ENCODE measurements around the gene MKI67. TPM values are rescaled to one million over a fixed set of nuclear protein-coding genes. Genes with fewer than 3 reads are reported as not detected.

The MKI67 gene
- total RNA-seq, 2 donors from 2014 or later, result 2.0 to 2.9 TPM

- 93% methylated on average over 9 of the region's 9 CpGs for WGBS
- no peaks in the 10 kb centered on the region for H3K27me3 ChIP-seq (replicated peaks; ENCODE audit: insufficient read depth)
- no peaks in the 10 kb centered on the region for H3K9me3 ChIP-seq
- DNase-seq (ENCODE audit: low spot score), result no peak
- H3K27ac ChIP-seq, result no peak overlapping the region
- intact Hi-C loops (cut with DNase I), result no loop called here
- H3K4me3 ChIP-seq, result no peak overlapping the region
- H3K4me1 ChIP-seq (replicated peaks), result no peaks in the 10 kb centered on the region
- TF ChIP-seq, protein P1, sequence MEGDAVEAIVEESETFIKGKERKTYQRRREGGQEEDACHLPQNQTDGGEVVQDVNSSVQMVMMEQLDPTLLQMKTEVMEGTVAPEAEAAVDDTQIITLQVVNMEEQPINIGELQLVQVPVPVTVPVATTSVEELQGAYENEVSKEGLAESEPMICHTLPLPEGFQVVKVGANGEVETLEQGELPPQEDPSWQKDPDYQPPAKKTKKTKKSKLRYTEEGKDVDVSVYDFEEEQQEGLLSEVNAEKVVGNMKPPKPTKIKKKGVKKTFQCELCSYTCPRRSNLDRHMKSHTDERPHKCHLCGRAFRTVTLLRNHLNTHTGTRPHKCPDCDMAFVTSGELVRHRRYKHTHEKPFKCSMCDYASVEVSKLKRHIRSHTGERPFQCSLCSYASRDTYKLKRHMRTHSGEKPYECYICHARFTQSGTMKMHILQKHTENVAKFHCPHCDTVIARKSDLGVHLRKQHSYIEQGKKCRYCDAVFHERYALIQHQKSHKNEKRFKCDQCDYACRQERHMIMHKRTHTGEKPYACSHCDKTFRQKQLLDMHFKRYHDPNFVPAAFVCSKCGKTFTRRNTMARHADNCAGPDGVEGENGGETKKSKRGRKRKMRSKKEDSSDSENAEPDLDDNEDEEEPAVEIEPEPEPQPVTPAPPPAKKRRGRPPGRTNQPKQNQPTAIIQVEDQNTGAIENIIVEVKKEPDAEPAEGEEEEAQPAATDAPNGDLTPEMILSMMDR (IDR thresholded peaks at IDR 0.05), result no peak
- TF ChIP-seq POLR2A (IDR thresholded peaks at IDR 0.05) (no peak), POLR2AphosphoS5 (IDR thresholded peaks at IDR 0.05) (no peak)
- H3K36me3 ChIP-seq, result no peaks in the 10 kb centered on the region
Observed at GRCh38 chr10:128058106-128058749, 68.0 kb downstream of the MKI67 start.

GRCh38 chr10:128056303-128057050 lies 69.7 kb downstream of the MKI67 start:
- intact Hi-C loops (cut with DNase I), result no loop called here
- 90% methylated on average over 16 of the region's 17 CpGs for WGBS
- H3K4me3 ChIP-seq, result no peak overlapping the region
- H3K27ac ChIP-seq, result no peak overlapping the region
- H3K4me1 ChIP-seq (replicated peaks), result no peaks in the 10 kb centered on the region
- no peaks in the 10 kb centered on the region for H3K9me3 ChIP-seq
- no peak for TF ChIP-seq POLR2AphosphoS5 (IDR thresholded peaks at IDR 0.05)
- TF ChIP-seq, protein P1 (IDR thresholded peaks at IDR 0.05), result no peak
- TF ChIP-seq POLR2A (IDR thresholded peaks at IDR 0.05), result no peak
- no peaks in the 10 kb centered on the region for H3K36me3 ChIP-seq
- no peak for DNase-seq (ENCODE audit: low spot score)
- H3K27me3 ChIP-seq (replicated peaks; ENCODE audit: insufficient read depth), result no peaks in the 10 kb centered on the region

- WGBS, result 97% methylated on average over 25 of the region's 25 CpGs
- Histone ChIP-seq H3K36me3 (no peaks in the 10 kb centered on the region), H3K9me3 (no peaks in the 10 kb centered on the region), H3K27me3 (replicated peaks; ENCODE audit: insufficient read depth) (no peaks in the 10 kb centered on the region), H3K4me1 (replicated peaks) (no peaks in the 10 kb centered on the region), H3K4me3 (no peak overlapping the region), H3K27ac (no peak overlapping the region)
- intact Hi-C loops (cut with DNase I), result no loop called here
- TF ChIP-seq POLR2AphosphoS5 (IDR thresholded peaks at IDR 0.05) (no peak), POLR2A (IDR thresholded peaks at IDR 0.05) (no peak)
- TF ChIP-seq, protein P1 (IDR thresholded peaks at IDR 0.05), result no peak
- no peak for DNase-seq (ENCODE audit: low spot score)
Observed at GRCh38 chr10:128055061-128055868, 71.0 kb downstream of the MKI67 start.

DNA sequence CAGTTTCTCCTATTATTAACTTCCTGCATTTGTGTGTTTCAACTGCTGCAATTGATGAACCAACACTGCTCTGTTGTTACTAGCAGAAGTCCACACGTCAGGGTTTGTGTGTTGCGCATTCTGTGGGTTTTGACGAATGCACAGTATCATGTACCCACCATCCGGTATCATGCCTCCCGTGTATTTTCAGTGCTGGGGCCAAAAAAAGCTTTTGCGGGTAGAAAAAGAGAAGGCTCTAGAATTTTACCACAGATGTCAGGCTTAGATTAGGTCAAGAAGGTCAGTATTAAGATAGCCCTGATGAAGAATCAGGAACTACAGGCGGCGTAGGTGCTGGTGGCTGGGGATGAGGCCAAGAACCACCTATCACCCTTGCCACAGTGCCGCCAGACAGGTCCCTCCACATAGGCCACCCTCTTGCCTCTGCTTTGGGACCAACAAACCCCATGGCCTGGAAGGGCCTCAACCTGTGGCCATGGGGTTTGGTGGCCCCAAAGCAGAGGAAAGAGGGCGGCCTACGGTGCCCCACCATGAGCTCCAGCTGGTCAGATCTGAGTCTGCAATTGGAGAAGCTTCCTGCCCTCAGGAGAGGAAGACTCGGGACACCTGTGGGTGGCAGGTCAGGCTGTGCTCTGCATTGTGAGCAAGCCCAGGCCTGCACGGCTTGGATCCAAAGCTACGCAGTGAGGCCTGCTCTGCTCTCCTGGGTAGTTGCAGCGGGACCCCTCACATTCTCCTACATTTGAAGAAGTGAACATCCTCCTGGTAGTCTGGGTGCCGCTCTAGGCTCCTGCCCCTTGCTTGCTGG lies 71.9 kb downstream of the MKI67 start:
- Histone ChIP-seq H3K4me1 (replicated peaks) (no peaks in the 10 kb centered on the region), H3K27ac (no peak overlapping the region)
- WGBS, result 83% methylated on average over 16 of the region's 16 CpGs

More for the DNA sequence above, 71.9 kb downstream of the MKI67 start:
- Histone ChIP-seq H3K27me3 (replicated peaks; ENCODE audit: insufficient read depth) (no peaks in the 10 kb centered on the region), H3K9me3 (no peaks in the 10 kb centered on the region), H3K4me3 (no peak overlapping the region), H3K36me3 (no peaks in the 10 kb centered on the region)
- intact Hi-C loops (cut with DNase I), result no loop called here
- TF ChIP-seq, protein P1 (IDR thresholded peaks at IDR 0.05), result no peak
- TF ChIP-seq POLR2AphosphoS5 (IDR thresholded peaks at IDR 0.05), result no peak
- no peak for TF ChIP-seq POLR2A (IDR thresholded peaks at IDR 0.05)
- DNase-seq (ENCODE audit: low spot score), result no peak
